ENCODE data around the gene LCK. TPM values are rescaled to one million over a fixed set of nuclear protein-coding genes. Genes with fewer than 3 reads are reported as not detected.

LCK gene
- total and polyA plus RNA-seq, 9 of the 15 experiments (the other 6 are each of a cell fraction or from before 2014, with no cell fraction given), result 0.04 to 0.47 (median 0.13) TPM; not detected in 6

DNA sequence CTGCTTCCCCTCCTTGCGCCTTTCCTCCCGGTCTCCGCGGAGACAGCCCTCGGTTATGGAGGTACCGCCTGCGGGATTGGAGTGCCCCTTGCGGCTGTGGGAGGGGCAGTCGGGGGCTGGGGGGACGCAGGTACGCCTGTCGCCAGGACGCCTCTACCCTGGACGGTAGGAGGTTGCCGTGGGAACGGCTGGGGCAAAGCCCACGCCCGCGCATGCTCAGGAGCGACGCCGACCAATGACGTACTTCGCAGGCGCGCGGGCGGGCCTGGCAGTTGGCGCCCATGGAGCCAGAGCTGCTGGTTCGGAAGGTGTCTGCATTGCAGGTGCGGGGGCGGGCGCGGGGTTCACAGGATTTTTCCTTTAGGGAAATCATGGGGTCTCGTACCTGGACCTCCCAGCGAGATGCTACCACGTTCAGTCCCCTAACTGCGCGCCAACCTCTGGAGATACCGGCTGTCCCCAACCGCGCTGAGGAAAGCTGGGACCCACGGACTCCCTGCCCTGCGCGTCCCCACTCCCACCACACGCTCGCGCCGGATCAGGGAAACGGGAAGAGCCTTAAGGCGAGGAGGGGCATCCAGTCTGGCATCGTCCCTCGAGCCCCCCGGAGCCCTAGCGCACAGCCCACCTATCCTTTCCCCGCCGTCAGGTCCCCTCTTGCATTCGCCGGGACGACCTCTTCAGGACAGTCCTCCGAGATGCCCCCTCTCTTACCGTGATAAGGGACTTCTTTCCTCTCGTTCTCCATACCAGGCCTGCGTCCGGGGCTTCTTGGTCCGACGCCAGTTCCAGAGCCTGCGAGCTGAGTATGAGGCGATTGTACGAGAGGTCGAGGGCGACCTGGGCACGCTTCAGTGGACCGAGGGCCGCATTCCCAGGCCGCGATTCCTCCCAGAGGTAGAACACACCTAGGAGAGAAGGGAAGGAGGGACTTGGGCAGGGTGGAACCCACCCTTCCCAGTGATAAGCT, 45.4 kb upstream of the LCK start, which contains the start of gene IQCC (continued):
- TF ChIP-seq, protein P1, sequence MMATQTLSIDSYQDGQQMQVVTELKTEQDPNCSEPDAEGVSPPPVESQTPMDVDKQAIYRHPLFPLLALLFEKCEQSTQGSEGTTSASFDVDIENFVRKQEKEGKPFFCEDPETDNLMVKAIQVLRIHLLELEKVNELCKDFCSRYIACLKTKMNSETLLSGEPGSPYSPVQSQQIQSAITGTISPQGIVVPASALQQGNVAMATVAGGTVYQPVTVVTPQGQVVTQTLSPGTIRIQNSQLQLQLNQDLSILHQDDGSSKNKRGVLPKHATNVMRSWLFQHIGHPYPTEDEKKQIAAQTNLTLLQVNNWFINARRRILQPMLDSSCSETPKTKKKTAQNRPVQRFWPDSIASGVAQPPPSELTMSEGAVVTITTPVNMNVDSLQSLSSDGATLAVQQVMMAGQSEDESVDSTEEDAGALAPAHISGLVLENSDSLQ (IDR thresholded peaks at IDR 0.05), result no peak; the same call in 1 of the 2 replicates
- TF ChIP-seq, protein P2, sequence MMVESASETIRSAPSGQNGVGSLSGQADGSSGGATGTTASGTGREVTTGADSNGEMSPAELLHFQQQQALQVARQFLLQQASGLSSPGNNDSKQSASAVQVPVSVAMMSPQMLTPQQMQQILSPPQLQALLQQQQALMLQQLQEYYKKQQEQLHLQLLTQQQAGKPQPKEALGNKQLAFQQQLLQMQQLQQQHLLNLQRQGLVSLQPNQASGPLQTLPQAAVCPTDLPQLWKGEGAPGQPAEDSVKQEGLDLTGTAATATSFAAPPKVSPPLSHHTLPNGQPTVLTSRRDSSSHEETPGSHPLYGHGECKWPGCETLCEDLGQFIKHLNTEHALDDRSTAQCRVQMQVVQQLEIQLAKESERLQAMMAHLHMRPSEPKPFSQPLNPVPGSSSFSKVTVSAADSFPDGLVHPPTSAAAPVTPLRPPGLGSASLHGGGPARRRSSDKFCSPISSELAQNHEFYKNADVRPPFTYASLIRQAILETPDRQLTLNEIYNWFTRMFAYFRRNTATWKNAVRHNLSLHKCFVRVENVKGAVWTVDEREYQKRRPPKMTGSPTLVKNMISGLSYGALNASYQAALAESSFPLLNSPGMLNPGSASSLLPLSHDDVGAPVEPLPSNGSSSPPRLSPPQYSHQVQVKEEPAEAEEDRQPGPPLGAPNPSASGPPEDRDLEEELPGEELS (CRISPR knock-in tag; IDR thresholded peaks at IDR 0.05; ENCODE audit: borderline replicate concordance), result peak; percentile 74; the same call in 1 of the 2 replicates
- TF ChIP-seq RBFOX2 (IDR thresholded peaks at IDR 0.05; ENCODE audit: low read depth, low read length) (peak; percentile 90), MIER1 (IDR thresholded peaks at IDR 0.05; ENCODE audit: low read depth) (peak; percentile 67; the same call in 1 of the 2 replicates), FOXM1 (IDR thresholded peaks at IDR 0.05; ENCODE audit: low read depth) (no peak), FOXM1 (CRISPR knock-in tag; IDR thresholded peaks at IDR 0.05; ENCODE audit: low read depth) (peak; percentile 76; the same call in 1 of the 2 replicates), RBM22 (IDR thresholded peaks at IDR 0.05; ENCODE audit: low read depth, low read length, poor library complexity, severe bottlenecking) (peak; percentile 95), PHB (CRISPR knock-in tag; IDR thresholded peaks at IDR 0.05) (peak; percentile 80; the same call in 1 of the 2 replicates), OTX1 (CRISPR knock-in tag; IDR thresholded peaks at IDR 0.05) (0 out of 2 replicates have a peak, but pooled peaks have one; percentile 4), NCOA1 (IDR thresholded peaks at IDR 0.05; ENCODE audit: low read depth) (0 out of 2 replicates have a peak, but pooled peaks have one; percentile 17), ZNF232 (CRISPR knock-in tag; IDR thresholded peaks at IDR 0.05) (no peak; the same call in 1 of the 2 replicates)
- TF ChIP-seq, protein P3, sequence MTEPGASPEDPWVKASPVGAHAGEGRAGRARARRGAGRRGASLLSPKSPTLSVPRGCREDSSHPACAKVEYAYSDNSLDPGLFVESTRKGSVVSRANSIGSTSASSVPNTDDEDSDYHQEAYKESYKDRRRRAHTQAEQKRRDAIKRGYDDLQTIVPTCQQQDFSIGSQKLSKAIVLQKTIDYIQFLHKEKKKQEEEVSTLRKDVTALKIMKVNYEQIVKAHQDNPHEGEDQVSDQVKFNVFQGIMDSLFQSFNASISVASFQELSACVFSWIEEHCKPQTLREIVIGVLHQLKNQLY (CRISPR knock-in tag; conservative IDR thresholded peaks at IDR 0.05), result 0 out of 4 replicates have a peak, but pooled peaks of 1 of the 2 experiments have one; percentile 5
- TF ChIP-seq, protein P4, sequence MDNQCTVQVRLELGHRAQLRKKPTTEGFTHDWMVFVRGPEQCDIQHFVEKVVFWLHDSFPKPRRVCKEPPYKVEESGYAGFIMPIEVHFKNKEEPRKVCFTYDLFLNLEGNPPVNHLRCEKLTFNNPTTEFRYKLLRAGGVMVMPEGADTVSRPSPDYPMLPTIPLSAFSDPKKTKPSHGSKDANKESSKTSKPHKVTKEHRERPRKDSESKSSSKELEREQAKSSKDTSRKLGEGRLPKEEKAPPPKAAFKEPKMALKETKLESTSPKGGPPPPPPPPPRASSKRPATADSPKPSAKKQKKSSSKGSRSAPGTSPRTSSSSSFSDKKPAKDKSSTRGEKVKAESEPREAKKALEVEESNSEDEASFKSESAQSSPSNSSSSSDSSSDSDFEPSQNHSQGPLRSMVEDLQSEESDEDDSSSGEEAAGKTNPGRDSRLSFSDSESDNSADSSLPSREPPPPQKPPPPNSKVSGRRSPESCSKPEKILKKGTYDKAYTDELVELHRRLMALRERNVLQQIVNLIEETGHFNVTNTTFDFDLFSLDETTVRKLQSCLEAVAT (IDR thresholded peaks at IDR 0.05), result peak in 1 of 2 experiments; percentile 51; a peak in 2 of 4 replicates
- TF ChIP-seq, protein P5, sequence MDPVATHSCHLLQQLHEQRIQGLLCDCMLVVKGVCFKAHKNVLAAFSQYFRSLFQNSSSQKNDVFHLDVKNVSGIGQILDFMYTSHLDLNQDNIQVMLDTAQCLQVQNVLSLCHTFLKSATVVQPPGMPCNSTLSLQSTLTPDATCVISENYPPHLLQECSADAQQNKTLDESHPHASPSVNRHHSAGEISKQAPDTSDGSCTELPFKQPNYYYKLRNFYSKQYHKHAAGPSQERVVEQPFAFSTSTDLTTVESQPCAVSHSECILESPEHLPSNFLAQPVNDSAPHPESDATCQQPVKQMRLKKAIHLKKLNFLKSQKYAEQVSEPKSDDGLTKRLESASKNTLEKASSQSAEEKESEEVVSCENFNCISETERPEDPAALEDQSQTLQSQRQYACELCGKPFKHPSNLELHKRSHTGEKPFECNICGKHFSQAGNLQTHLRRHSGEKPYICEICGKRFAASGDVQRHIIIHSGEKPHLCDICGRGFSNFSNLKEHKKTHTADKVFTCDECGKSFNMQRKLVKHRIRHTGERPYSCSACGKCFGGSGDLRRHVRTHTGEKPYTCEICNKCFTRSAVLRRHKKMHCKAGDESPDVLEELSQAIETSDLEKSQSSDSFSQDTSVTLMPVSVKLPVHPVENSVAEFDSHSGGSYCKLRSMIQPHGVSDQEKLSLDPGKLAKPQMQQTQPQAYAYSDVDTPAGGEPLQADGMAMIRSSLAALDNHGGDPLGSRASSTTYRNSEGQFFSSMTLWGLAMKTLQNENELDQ (CRISPR knock-in tag; IDR thresholded peaks at IDR 0.05; ENCODE audit: borderline replicate concordance), result no peak

All from K562 (cell line).